BLaER1 (cell line): ENCODE results near the gene TMEM163.

Source experiments
- H3K27ac ChIP-seq: shearing (Covaris generic); formaldehyde crosslinking; 2 replicates; pipeline ENCODE4 v1.8.1; 2022
- H3K27me3 ChIP-seq: shearing (Covaris generic); formaldehyde crosslinking; 2 replicates; pipeline ENCODE4 v1.8.1; 2022
- H3K36me3 ChIP-seq: shearing (Covaris generic); formaldehyde crosslinking; 2 replicates; pipeline ENCODE4 v1.8.1; 2022
- H3K4me1 ChIP-seq: shearing (Covaris generic); formaldehyde crosslinking; 2 replicates; pipeline ENCODE4 v1.8.1; 2022
- H3K4me2 ChIP-seq: shearing (Covaris generic); formaldehyde crosslinking; 2 replicates; pipeline ENCODE4 v1.8.1; 2022
- H3K4me3 ChIP-seq: shearing (Covaris generic); formaldehyde crosslinking; 2 replicates; pipeline ENCODE4 v1.8.1; 2022
- H3K9ac ChIP-seq: shearing (Covaris generic); formaldehyde crosslinking; 2 replicates; pipeline ENCODE4 v1.8.1; 2022
- H3K9me3 ChIP-seq: shearing (Covaris generic); formaldehyde crosslinking; 2 replicates; pipeline ENCODE4 v1.8.1; 2022
- H4K20me1 ChIP-seq: shearing (Covaris generic); formaldehyde crosslinking; 2 replicates; pipeline ENCODE4 v1.8.1; 2022
- Cebpa-rat ChIP-seq: shearing (Covaris generic); IDR thresholded peaks from 2 replicates; pipeline ENCODE4 v1.8.1; 2022

TMEM163 gene

GRCh38 chr2:134588556-134588955 lies 130.2 kb downstream of the TMEM163 start:
- Histone ChIP-seq H3K9ac (no peak overlapping the region), H3K4me2 (no peak overlapping the region), H3K36me3 (no peaks in the 10 kb centered on the region), H3K4me3 (no peak overlapping the region), H3K9me3 (peaks cover 32% of the 10 kb centered on the region), H3K27ac (no peak overlapping the region), H4K20me1 (no peaks in the 10 kb centered on the region), H3K27me3 (no peaks in the 10 kb centered on the region), H3K4me1 (peaks cover 15% of the 10 kb centered on the region)
- TF ChIP-seq Cebpa-rat = no peak

- Histone ChIP-seq H4K20me1 (no peaks in the 10 kb centered on the region), H3K36me3 (no peaks in the 10 kb centered on the region), H3K27me3 (no peaks in the 10 kb centered on the region), H3K9ac (no peak overlapping the region), H3K4me1 (peaks cover 15% of the 10 kb centered on the region), H3K4me2 (peak overlapping the region; percentile 35), H3K9me3 (peaks cover 28% of the 10 kb centered on the region), H3K27ac (no peak overlapping the region), H3K4me3 (no peak overlapping the region)
- TF ChIP-seq Cebpa-rat = no peak
Measured at GRCh38 chr2:134586326-134586965, 132.4 kb downstream of the TMEM163 start.

- Histone ChIP-seq H4K20me1 (no peaks in the 10 kb centered on the region), H3K27ac (no peak overlapping the region), H3K9ac (no peak overlapping the region), H3K36me3 (no peaks in the 10 kb centered on the region), H3K4me3 (no peak overlapping the region), H3K4me1 (peaks cover 15% of the 10 kb centered on the region), H3K27me3 (no peaks in the 10 kb centered on the region), H3K4me2 (no peak overlapping the region), H3K9me3 (peaks cover 5% of the 10 kb centered on the region; the same call in 1 of the 2 replicates)
- TF ChIP-seq Cebpa-rat = no peak
Measured at GRCh38 chr2:134583997-134584520, 134.7 kb downstream of the TMEM163 start.

- Histone ChIP-seq H3K36me3 (no peaks in the 10 kb centered on the region), H3K27ac (no peak overlapping the region), H3K27me3 (no peaks in the 10 kb centered on the region), H3K4me2 (no peak overlapping the region), H3K4me3 (no peak overlapping the region), H3K4me1 (peaks cover 15% of the 10 kb centered on the region), H4K20me1 (no peaks in the 10 kb centered on the region), H3K9me3 (no peaks in the 10 kb centered on the region), H3K9ac (no peak overlapping the region)
- no peak for TF ChIP-seq Cebpa-rat
Measured at GRCh38 chr2:134583462-134583861, 135.3 kb downstream of the TMEM163 start.

GRCh38 chr2:134582547-134582899 lies 136.3 kb downstream of the TMEM163 start:
- no peaks in the 10 kb centered on the region for H3K9me3 ChIP-seq
- no peaks in the 10 kb centered on the region for H4K20me1 ChIP-seq
- no peak overlapping the region for H3K4me3 ChIP-seq
- no peaks in the 10 kb centered on the region for H3K36me3 ChIP-seq
- H3K4me2 ChIP-seq = no peak overlapping the region
- TF ChIP-seq Cebpa-rat = no peak
- no peaks in the 10 kb centered on the region for H3K27me3 ChIP-seq
- H3K9ac ChIP-seq = no peak overlapping the region
- H3K4me1 ChIP-seq = peaks cover 15% of the 10 kb centered on the region
- no peak overlapping the region for H3K27ac ChIP-seq

GRCh38 chr2:134581877-134582546 lies 136.8 kb downstream of the TMEM163 start:
- Histone ChIP-seq H3K4me1 (peaks cover 11% of the 10 kb centered on the region), H3K9me3 (no peaks in the 10 kb centered on the region), H3K27me3 (no peaks in the 10 kb centered on the region), H3K4me2 (no peak overlapping the region), H3K36me3 (no peaks in the 10 kb centered on the region), H3K4me3 (no peak overlapping the region), H3K9ac (no peak overlapping the region), H4K20me1 (no peaks in the 10 kb centered on the region), H3K27ac (no peak overlapping the region)
- TF ChIP-seq Cebpa-rat = no peak

- Histone ChIP-seq H3K4me2 (no peak overlapping the region), H4K20me1 (no peaks in the 10 kb centered on the region), H3K4me3 (no peak overlapping the region), H3K9me3 (no peaks in the 10 kb centered on the region), H3K36me3 (no peaks in the 10 kb centered on the region), H3K27ac (no peak overlapping the region), H3K27me3 (no peaks in the 10 kb centered on the region), H3K9ac (no peak overlapping the region), H3K4me1 (no peaks in the 10 kb centered on the region)
- no peak for TF ChIP-seq Cebpa-rat
Measured at GRCh38 chr2:134578316-134578715, 140.5 kb downstream of the TMEM163 start.

GRCh38 chr2:134576478-134576877 lies 142.3 kb downstream of the TMEM163 start:
- Histone ChIP-seq H3K9me3 (no peaks in the 10 kb centered on the region), H3K4me2 (no peak overlapping the region), H4K20me1 (no peaks in the 10 kb centered on the region), H3K4me1 (no peaks in the 10 kb centered on the region), H3K36me3 (no peaks in the 10 kb centered on the region), H3K27me3 (no peaks in the 10 kb centered on the region), H3K27ac (no peak overlapping the region), H3K4me3 (no peak overlapping the region), H3K9ac (no peak overlapping the region)
- TF ChIP-seq Cebpa-rat = no peak

GRCh38 chr2:134575888-134576287 lies 142.9 kb downstream of the TMEM163 start:
- H3K27ac ChIP-seq = no peak overlapping the region
- TF ChIP-seq Cebpa-rat = no peak
- H3K4me1 ChIP-seq = no peaks in the 10 kb centered on the region
- H3K36me3 ChIP-seq = no peaks in the 10 kb centered on the region
- no peaks in the 10 kb centered on the region for H3K27me3 ChIP-seq
- no peak overlapping the region for H3K4me2 ChIP-seq
- no peaks in the 10 kb centered on the region for H3K9me3 ChIP-seq
- no peak overlapping the region for H3K4me3 ChIP-seq
- H3K9ac ChIP-seq = no peak overlapping the region
- H4K20me1 ChIP-seq = no peaks in the 10 kb centered on the region

GRCh38 chr2:134574611-134575330 lies 144.0 kb downstream of the TMEM163 start:
- no peak overlapping the region for H3K4me2 ChIP-seq
- H3K4me1 ChIP-seq = no peaks in the 10 kb centered on the region
- no peak overlapping the region for H3K4me3 ChIP-seq
- no peak overlapping the region for H3K9ac ChIP-seq
- H3K36me3 ChIP-seq = no peaks in the 10 kb centered on the region
- H3K27ac ChIP-seq = no peak overlapping the region
- H3K9me3 ChIP-seq = no peaks in the 10 kb centered on the region
- no peaks in the 10 kb centered on the region for H3K27me3 ChIP-seq
- TF ChIP-seq Cebpa-rat = no peak
- H4K20me1 ChIP-seq = no peaks in the 10 kb centered on the region
